ENCODE data around the gene CCR2.
A peak's percentile ranks its signal among the peaks of the same experiment; 100 is the strongest.

The CCR2 gene

DNA sequence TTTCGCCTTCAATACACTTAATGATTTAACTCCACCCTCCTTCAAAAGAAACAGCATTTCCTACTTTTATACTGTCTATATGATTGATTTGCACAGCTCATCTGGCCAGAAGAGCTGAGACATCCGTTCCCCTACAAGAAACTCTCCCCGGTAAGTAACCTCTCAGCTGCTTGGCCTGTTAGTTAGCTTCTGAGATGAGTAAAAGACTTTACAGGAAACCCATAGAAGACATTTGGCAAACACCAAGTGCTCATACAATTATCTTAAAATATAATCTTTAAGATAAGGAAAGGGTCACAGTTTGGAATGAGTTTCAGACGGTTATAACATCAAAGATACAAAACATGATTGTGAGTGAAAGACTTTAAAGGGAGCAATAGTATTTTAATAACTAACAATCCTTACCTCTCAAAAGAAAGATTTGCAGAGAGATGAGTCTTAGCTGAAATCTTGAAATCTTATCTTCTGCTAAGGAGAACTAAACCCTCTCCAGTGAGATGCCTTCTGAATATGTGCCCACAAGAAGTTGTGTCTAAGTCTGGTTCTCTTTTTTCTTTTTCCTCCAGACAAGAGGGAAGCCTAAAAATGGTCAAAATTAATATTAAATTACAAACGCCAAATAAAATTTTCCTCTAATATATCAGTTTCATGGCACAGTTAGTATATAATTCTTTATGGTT, 17.1 kb downstream of the CCR2 start, which contains the start of gene CCR5:
Gene CCR5, plus strand, starts transcription at position 108 of the 680 bp plus-strand sequence. CDS start 1,957 bp downstream, outside the sequence.
- DNase-seq (ENCODE audit: extremely low read depth, low read depth) = no peak
- TF ChIP-seq, protein P1, sequence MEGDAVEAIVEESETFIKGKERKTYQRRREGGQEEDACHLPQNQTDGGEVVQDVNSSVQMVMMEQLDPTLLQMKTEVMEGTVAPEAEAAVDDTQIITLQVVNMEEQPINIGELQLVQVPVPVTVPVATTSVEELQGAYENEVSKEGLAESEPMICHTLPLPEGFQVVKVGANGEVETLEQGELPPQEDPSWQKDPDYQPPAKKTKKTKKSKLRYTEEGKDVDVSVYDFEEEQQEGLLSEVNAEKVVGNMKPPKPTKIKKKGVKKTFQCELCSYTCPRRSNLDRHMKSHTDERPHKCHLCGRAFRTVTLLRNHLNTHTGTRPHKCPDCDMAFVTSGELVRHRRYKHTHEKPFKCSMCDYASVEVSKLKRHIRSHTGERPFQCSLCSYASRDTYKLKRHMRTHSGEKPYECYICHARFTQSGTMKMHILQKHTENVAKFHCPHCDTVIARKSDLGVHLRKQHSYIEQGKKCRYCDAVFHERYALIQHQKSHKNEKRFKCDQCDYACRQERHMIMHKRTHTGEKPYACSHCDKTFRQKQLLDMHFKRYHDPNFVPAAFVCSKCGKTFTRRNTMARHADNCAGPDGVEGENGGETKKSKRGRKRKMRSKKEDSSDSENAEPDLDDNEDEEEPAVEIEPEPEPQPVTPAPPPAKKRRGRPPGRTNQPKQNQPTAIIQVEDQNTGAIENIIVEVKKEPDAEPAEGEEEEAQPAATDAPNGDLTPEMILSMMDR (IDR thresholded peaks at IDR 0.05; ENCODE audit: low read depth, low read length) = no peak

DNA sequence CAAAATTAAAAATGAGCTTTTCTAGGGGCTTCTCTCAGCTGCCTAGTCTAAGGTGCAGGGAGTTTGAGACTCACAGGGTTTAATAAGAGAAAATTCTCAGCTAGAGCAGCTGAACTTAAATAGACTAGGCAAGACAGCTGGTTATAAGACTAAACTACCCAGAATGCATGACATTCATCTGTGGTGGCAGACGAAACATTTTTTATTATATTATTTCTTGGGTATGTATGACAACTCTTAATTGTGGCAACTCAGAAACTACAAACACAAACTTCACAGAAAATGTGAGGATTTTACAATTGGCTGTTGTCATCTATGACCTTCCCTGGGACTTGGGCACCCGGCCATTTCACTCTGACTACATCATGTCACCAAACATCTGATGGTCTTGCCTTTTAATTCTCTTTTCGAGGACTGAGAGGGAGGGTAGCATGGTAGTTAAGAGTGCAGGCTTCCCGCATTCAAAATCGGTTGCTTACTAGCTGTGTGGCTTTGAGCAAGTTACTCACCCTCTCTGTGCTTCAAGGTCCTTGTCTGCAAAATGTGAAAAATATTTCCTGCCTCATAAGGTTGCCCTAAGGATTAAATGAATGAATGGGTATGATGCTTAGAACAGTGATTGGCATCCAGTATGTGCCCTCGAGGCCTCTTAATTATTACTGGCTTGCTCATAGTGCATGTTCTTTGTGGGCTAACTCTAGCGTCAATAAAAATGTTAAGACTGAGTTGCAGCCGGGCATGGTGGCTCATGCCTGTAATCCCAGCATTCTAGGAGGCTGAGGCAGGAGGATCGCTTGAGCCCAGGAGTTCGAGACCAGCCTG, 17.8 kb downstream of the CCR2 start:
- DNase-seq (ENCODE audit: extremely low read depth, low read depth) = no peak
- TF ChIP-seq, protein P1 (IDR thresholded peaks at IDR 0.05; ENCODE audit: low read depth, low read length) = no peak

DNA sequence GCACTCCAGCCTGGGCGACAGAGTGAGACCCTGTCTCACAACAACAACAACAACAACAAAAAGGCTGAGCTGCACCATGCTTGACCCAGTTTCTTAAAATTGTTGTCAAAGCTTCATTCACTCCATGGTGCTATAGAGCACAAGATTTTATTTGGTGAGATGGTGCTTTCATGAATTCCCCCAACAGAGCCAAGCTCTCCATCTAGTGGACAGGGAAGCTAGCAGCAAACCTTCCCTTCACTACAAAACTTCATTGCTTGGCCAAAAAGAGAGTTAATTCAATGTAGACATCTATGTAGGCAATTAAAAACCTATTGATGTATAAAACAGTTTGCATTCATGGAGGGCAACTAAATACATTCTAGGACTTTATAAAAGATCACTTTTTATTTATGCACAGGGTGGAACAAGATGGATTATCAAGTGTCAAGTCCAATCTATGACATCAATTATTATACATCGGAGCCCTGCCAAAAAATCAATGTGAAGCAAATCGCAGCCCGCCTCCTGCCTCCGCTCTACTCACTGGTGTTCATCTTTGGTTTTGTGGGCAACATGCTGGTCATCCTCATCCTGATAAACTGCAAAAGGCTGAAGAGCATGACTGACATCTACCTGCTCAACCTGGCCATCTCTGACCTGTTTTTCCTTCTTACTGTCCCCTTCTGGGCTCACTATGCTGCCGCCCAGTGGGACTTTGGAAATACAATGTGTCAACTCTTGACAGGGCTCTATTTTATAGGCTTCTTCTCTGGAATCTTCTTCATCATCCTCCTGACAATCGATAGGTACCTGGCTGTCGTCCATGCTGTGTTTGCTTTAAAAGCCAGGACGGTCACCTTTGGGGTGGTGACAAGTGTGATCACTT, 18.8 kb downstream of the CCR2 start:
- no peak for DNase-seq (ENCODE audit: extremely low read depth, low read depth)

DNA sequence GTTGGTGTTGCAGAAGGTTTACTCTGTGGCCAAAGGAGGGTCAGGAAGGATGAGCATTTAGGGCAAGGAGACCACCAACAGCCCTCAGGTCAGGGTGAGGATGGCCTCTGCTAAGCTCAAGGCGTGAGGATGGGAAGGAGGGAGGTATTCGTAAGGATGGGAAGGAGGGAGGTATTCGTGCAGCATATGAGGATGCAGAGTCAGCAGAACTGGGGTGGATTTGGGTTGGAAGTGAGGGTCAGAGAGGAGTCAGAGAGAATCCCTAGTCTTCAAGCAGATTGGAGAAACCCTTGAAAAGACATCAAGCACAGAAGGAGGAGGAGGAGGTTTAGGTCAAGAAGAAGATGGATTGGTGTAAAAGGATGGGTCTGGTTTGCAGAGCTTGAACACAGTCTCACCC, 20.8 kb downstream of the CCR2 start:
- no peak for DNase-seq (ENCODE audit: extremely low read depth, low read depth)
- TF ChIP-seq, protein P1 (IDR thresholded peaks at IDR 0.05; ENCODE audit: low read depth, low read length) = no peak

More for the DNA sequence above, 18.8 kb downstream of the CCR2 start:
- TF ChIP-seq, protein P1 (IDR thresholded peaks at IDR 0.05; ENCODE audit: low read depth, low read length) = peak; percentile 57

DNA sequence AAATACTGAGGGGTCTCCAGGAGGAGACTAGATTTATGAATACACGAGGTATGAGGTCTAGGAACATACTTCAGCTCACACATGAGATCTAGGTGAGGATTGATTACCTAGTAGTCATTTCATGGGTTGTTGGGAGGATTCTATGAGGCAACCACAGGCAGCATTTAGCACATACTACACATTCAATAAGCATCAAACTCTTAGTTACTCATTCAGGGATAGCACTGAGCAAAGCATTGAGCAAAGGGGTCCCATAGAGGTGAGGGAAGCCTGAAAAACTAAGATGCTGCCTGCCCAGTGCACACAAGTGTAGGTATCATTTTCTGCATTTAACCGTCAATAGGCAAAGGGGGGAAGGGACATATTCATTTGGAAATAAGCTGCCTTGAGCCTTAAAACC, 21.3 kb downstream of the CCR2 start:
- no peak for DNase-seq (ENCODE audit: extremely low read depth, low read depth)
- TF ChIP-seq, protein P1 (IDR thresholded peaks at IDR 0.05; ENCODE audit: low read depth, low read length) = no peak

DNA sequence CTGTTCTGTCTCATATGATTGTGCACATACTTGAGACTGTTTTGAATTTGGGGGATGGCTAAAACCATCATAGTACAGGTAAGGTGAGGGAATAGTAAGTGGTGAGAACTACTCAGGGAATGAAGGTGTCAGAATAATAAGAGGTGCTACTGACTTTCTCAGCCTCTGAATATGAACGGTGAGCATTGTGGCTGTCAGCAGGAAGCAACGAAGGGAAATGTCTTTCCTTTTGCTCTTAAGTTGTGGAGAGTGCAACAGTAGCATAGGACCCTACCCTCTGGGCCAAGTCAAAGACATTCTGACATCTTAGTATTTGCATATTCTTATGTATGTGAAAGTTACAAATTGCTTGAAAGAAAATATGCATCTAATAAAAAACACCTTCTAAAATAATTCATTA, 21.9 kb downstream of the CCR2 start:
- TF ChIP-seq, protein P1 (IDR thresholded peaks at IDR 0.05; ENCODE audit: low read depth, low read length) = no peak
- DNase-seq (ENCODE audit: extremely low read depth, low read depth) = no peak

Measured in AG09319 (cell line).